ENCODE data around the gene DYTN.

DNA sequence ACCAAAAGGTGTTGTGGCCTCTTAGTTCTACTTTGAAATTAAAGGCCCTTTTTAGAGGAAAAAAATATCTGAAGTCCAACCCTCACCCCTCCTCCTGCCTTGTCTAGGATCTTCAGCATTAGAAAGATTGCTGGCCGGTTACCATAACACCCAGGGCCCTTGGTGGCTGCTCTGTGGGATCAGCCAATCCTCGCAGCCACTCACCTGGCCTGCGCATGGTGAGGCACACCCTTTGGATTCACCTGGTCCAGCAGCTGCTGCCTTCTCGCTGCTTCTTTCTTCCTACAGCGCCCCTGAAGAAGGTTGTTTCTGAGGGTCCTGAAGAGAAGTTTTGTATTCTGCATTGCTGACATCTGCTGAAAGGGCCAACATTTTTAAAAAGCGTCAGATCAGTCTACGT, 25.2 kb downstream of the DYTN start:
- TF ChIP-seq, protein P1, sequence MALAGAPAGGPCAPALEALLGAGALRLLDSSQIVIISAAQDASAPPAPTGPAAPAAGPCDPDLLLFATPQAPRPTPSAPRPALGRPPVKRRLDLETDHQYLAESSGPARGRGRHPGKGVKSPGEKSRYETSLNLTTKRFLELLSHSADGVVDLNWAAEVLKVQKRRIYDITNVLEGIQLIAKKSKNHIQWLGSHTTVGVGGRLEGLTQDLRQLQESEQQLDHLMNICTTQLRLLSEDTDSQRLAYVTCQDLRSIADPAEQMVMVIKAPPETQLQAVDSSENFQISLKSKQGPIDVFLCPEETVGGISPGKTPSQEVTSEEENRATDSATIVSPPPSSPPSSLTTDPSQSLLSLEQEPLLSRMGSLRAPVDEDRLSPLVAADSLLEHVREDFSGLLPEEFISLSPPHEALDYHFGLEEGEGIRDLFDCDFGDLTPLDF (CRISPR knock-in tag; IDR thresholded peaks at IDR 0.05) = no peak
- TF ChIP-seq, protein P2, sequence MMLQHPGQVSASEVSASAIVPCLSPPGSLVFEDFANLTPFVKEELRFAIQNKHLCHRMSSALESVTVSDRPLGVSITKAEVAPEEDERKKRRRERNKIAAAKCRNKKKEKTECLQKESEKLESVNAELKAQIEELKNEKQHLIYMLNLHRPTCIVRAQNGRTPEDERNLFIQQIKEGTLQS (CRISPR knock-in tag; conservative IDR thresholded peaks at IDR 0.05) = no peak
- TF ChIP-seq CTCF (IDR thresholded peaks at IDR 0.05) (no peak), TEAD1 (CRISPR knock-in tag; IDR thresholded peaks at IDR 0.05) (no peak)
